A673 (cell line): ENCODE measurements around the gene SLC25A25. TPM values are rescaled to one million over a fixed set of nuclear protein-coding genes. Genes with fewer than 3 reads are reported as not detected.

ENCODE experiments used
- BruUV-seq: library from RNA; stranded (reverse); fragments of 400-500 nt; replicated peaks from 2 replicates; lab custom pipeline; 2021; lab: Mats Ljungman, UMichigan
- CTCF ChIA-PET: fragments of 300-600 bp; sonication (Branson Sonifier 250); formaldehyde crosslinking; loops from one replicate; lab custom pipeline; 2022; ENCODE audit warnings: antibody characterized with exemption; lab: Charles Lee
- POLR2A ChIA-PET: fragments of 300-600 bp; sonication (Branson Sonifier 250); formaldehyde crosslinking; loops from one replicate; lab custom pipeline; 2022; ENCODE audit warnings: antibody characterized with exemption; ENCODE audit not compliant: low non-redundant PET; lab: Charles Lee
- DNase-seq: peaks from one replicate; pipeline ENCODE4 v3.0.0-alpha.2; 2015; ENCODE audit warnings: low spot score
- H3K27ac ChIP-seq: fragments of 200-600 bp; sonication (generic); 2 replicates; pipeline ENCODE4 v1.5.1; 2016; ENCODE audit warnings: mixed run types, low read depth, mild to moderate bottlenecking, mixed read lengths, antibody characterized with exemption, low read length; ENCODE audit not compliant: poor library complexity, severe bottlenecking
- H3K27me3 ChIP-seq: fragments of 200-600 bp; sonication (generic); replicated peaks from 2 replicates; pipeline ENCODE4 v1.6.1; 2017; ENCODE audit warnings: mixed run types, low read depth, mild to moderate bottlenecking, mixed read lengths, antibody characterized with exemption, low read length; ENCODE audit not compliant: insufficient read depth, poor library complexity
- H3K36me3 ChIP-seq: fragments of 200-600 bp; sonication (generic); 2 replicates; pipeline ENCODE4 v1.6.1; 2016; ENCODE audit warnings: mixed run types, mild to moderate bottlenecking, mixed read lengths, antibody characterized with exemption, low read length; ENCODE audit not compliant: insufficient read depth, poor library complexity, severe bottlenecking
- H3K4me1 ChIP-seq: fragments of 200-600 bp; sonication (generic); 2 replicates; pipeline ENCODE4 v1.6.1; 2017; ENCODE audit warnings: mixed run types, mild to moderate bottlenecking, mixed read lengths, antibody characterized with exemption, low read length; ENCODE audit not compliant: insufficient read depth, poor library complexity, severe bottlenecking
- H3K4me3 ChIP-seq: fragments of 200-600 bp; sonication (generic); 2 replicates; pipeline ENCODE4 v1.5.1; 2016; ENCODE audit warnings: low read depth, mixed run types, mild to moderate bottlenecking, mixed read lengths, low read length; ENCODE audit not compliant: poor library complexity, severe bottlenecking
- H3K9me3 ChIP-seq: fragments of 200-600 bp; sonication (generic); 2 replicates; pipeline ENCODE4 v1.6.1; 2016; ENCODE audit warnings: mixed run types, low read depth, mild to moderate bottlenecking, mixed read lengths, antibody characterized with exemption, low read length; ENCODE audit not compliant: poor library complexity, severe bottlenecking
- CTCF ChIP-seq: fragments of 300-800, 200-600 bp; sonication (generic); conservative IDR thresholded peaks from 2 replicates; pipeline ENCODE4 v1.5.1; 2017; ENCODE audit warnings: low read depth, mild to moderate bottlenecking, antibody characterized with exemption, low read length, moderate library complexity, mixed read lengths
- EZH2 ChIP-seq: fragments of 200-600 bp; sonication (generic); IDR thresholded peaks from 2 replicates; pipeline ENCODE4 v1.6.1; 2017; ENCODE audit warnings: borderline replicate concordance, low read depth, mild to moderate bottlenecking, mixed read lengths, antibody characterized with exemption, low read length; ENCODE audit not compliant: poor library complexity, severe bottlenecking
- intact Hi-C: fragments of 100-400 bp; cut with micrococcal nuclease; formaldehyde crosslinking; loops from one replicate; pipeline ENCODE4 v1.10.0; 2022; ENCODE audit not compliant: unreplicated experiment
- total RNA-seq: library from RNA; stranded (reverse); gene quantifications from 2 replicates; pipeline ENCODE4 v1.2.3, GENCODE V29; 2021

The SLC25A25 gene
- total RNA-seq, 1 experiment from 2014 or later, result 24.7 TPM

- Histone ChIP-seq H3K9me3 (no peaks in the 10 kb centered on the region), H3K4me1 (no peaks in the 10 kb centered on the region), H3K27me3 (no peaks in the 10 kb centered on the region), H3K27ac (no peak overlapping the region), H3K4me3 (no peak overlapping the region), H3K36me3 (no peaks in the 10 kb centered on the region)
- BruUV-seq, result no TSS peak
- no peak for DNase-seq
- CTCF ChIA-PET, result interaction anchor here (1.8 kb wide), 1 partner anchor 84 kb away, joined by 4 read pairs; no protein-coding TSS in a partner anchor
- intact Hi-C loops, result no loop called here
- no peak for TF ChIP-seq CTCF
- POLR2A ChIA-PET, result no interaction called here
Observed at GRCh38 chr9:128026255-128026772, 41.7 kb upstream of the SLC25A25 start.

GRCh38 chr9:128026773-128027541 is 41.1 kb upstream of the SLC25A25 start:
- Histone ChIP-seq H3K9me3 (no peaks in the 10 kb centered on the region), H3K36me3 (no peaks in the 10 kb centered on the region), H3K4me3 (no peak overlapping the region), H3K27me3 (no peaks in the 10 kb centered on the region), H3K27ac (no peak overlapping the region), H3K4me1 (no peaks in the 10 kb centered on the region)
- DNase-seq, result no peak
- POLR2A ChIA-PET, result no interaction called here
- intact Hi-C loops, result no loop called here
- TF ChIP-seq EZH2 (no peak), CTCF (no peak)
- CTCF ChIA-PET, result no interaction called here
- no TSS peak for BruUV-seq

- Histone ChIP-seq H3K36me3 (no peaks in the 10 kb centered on the region), H3K9me3 (no peaks in the 10 kb centered on the region), H3K27ac (no peak overlapping the region), H3K4me3 (no peak overlapping the region), H3K27me3 (no peaks in the 10 kb centered on the region), H3K4me1 (no peaks in the 10 kb centered on the region)
- no TSS peak for BruUV-seq
- CTCF ChIA-PET, result interaction anchor here (0.6 kb wide), 1 partner anchor 76 kb away, joined by 3 read pairs; no protein-coding TSS in a partner anchor
- no peak for DNase-seq
- TF ChIP-seq CTCF (no peak), EZH2 (no peak)
- intact Hi-C loops, result no loop called here
- POLR2A ChIA-PET, result no interaction called here
Observed at GRCh38 chr9:128027705-128028104, 40.3 kb upstream of the SLC25A25 start.
